ENCODE data around the gene RALGDS. TPM values are rescaled to one million over a fixed set of nuclear protein-coding genes. Genes with fewer than 3 reads are reported as not detected.

RALGDS gene
- total RNA-seq, 1 experiment from 2014 or later = 22.9 TPM

DNA sequence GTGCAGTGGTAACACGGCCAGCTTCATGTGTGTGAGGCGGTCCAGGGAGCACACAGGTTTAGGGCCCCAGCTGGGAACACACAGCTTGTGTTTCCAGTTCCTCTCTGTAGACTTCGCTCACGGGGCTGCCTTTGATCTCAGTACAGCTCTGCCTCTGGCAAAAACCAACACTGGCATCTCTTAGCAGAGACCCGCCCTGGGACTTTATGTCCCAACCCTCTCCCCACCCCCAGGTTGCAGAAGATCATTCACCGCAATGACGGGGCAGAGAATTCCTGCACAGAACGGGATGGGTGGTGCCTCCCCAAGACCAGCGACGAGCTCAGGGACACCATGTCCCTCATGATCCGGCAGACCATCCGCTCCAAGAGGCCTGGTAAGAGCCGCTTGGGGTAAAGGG, 64.5 kb downstream of the RALGDS start:
- Mint-ChIP-seq H3K27me3 (ENCODE audit: low read depth) (no peaks in the 10 kb centered on the region), H3K27ac (no peak overlapping the region), H3K4me3 (no peak overlapping the region), H3K4me1 (peaks cover 29% of the 10 kb centered on the region), H3K36me3 (peaks cover 35% of the 10 kb centered on the region), H3K9me3 (no peaks in the 10 kb centered on the region)
- no peak for ATAC-seq
- ChIA-PET CTCF (interaction anchor here (0.7 to 1.9 kb wide), 2 partner anchors 34 to 132 kb away, joined by 3 to 5 read pairs; no protein-coding TSS in a partner anchor), POLR2A (no interaction called here)
- DNase-seq (ENCODE audit: low spot score) = no peak
- TF ChIP-seq ZNF396 (CRISPR knock-in tag; IDR thresholded peaks at IDR 0.05; ENCODE audit: borderline replicate concordance) (no peak), SMAD3 (CRISPR knock-in tag; IDR thresholded peaks at IDR 0.05; ENCODE audit: borderline replicate concordance) (no peak), ZNF671 (CRISPR knock-in tag; IDR thresholded peaks at IDR 0.05) (no peak), NFATC4 (CRISPR knock-in tag; IDR thresholded peaks at IDR 0.05) (no peak), ZNF232 (CRISPR knock-in tag; IDR thresholded peaks at IDR 0.05) (no peak), JUN (CRISPR knock-in tag; IDR thresholded peaks at IDR 0.05) (no peak), SMAD4 (CRISPR knock-in tag; IDR thresholded peaks at IDR 0.05) (no peak), CREB1 (CRISPR knock-in tag; IDR thresholded peaks at IDR 0.05) (no peak), ZNF317 (CRISPR knock-in tag; IDR thresholded peaks at IDR 0.05; ENCODE audit: borderline replicate concordance, low read depth) (no peak), ZBTB21 (CRISPR knock-in tag; IDR thresholded peaks at IDR 0.05; ENCODE audit: borderline replicate concordance) (no peak), KAT7 (CRISPR knock-in tag; IDR thresholded peaks at IDR 0.05; ENCODE audit: borderline replicate concordance) (no peak), TCF7 (CRISPR knock-in tag; IDR thresholded peaks at IDR 0.05; ENCODE audit: low read depth) (no peak), ZNF416 (CRISPR knock-in tag; IDR thresholded peaks at IDR 0.05) (no peak)
- TF ChIP-seq, protein P1, sequence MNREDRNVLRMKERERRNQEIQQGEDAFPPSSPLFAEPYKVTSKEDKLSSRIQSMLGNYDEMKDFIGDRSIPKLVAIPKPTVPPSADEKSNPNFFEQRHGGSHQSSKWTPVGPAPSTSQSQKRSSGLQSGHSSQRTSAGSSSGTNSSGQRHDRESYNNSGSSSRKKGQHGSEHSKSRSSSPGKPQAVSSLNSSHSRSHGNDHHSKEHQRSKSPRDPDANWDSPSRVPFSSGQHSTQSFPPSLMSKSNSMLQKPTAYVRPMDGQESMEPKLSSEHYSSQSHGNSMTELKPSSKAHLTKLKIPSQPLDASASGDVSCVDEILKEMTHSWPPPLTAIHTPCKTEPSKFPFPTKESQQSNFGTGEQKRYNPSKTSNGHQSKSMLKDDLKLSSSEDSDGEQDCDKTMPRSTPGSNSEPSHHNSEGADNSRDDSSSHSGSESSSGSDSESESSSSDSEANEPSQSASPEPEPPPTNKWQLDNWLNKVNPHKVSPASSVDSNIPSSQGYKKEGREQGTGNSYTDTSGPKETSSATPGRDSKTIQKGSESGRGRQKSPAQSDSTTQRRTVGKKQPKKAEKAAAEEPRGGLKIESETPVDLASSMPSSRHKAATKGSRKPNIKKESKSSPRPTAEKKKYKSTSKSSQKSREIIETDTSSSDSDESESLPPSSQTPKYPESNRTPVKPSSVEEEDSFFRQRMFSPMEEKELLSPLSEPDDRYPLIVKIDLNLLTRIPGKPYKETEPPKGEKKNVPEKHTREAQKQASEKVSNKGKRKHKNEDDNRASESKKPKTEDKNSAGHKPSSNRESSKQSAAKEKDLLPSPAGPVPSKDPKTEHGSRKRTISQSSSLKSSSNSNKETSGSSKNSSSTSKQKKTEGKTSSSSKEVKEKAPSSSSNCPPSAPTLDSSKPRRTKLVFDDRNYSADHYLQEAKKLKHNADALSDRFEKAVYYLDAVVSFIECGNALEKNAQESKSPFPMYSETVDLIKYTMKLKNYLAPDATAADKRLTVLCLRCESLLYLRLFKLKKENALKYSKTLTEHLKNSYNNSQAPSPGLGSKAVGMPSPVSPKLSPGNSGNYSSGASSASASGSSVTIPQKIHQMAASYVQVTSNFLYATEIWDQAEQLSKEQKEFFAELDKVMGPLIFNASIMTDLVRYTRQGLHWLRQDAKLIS (CRISPR knock-in tag; IDR thresholded peaks at IDR 0.05; ENCODE audit: borderline replicate concordance) = no peak

DNA sequence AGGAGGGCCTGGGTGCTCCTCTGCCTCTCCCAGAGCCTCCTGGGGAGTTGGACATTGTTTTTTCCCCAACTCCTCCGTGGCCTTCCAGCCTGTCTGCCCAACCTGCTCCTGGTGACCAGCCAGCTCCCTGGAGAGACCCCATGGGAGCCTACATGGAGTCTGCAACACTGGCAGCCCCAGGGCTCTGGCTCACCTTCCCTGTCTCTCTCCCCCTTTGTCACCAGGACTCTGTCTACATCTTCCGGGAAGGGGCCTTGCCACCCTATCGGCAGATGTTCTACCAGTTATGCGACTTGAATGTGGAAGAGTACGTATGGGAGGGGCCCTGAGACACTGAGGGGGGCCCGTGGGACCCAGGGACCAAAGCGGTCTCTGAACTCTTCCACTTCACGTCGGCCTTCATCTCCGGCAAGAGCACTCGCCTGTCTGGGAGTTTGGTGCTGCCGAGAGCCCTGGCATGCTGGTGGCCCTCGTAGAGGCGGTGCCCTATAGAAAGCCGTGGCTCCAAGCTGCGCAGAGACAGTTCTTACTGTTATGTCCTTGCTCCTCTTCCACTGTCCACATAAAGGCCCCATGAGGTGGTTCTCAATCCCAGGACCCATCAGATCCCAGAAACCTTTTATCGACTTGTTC, 65.1 kb downstream of the RALGDS start:
- TF ChIP-seq, protein P2, sequence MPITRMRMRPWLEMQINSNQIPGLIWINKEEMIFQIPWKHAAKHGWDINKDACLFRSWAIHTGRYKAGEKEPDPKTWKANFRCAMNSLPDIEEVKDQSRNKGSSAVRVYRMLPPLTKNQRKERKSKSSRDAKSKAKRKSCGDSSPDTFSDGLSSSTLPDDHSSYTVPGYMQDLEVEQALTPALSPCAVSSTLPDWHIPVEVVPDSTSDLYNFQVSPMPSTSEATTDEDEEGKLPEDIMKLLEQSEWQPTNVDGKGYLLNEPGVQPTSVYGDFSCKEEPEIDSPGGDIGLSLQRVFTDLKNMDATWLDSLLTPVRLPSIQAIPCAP (CRISPR knock-in tag; IDR thresholded peaks at IDR 0.05) = no peak
- TF ChIP-seq ZNF416 (CRISPR knock-in tag; IDR thresholded peaks at IDR 0.05) = no peak
- H3K4me1 Mint-ChIP-seq = peaks cover 22% of the 10 kb centered on the region
- H3K36me3 Mint-ChIP-seq = peaks cover 41% of the 10 kb centered on the region
- ATAC-seq = no peak
- H3K27me3 Mint-ChIP-seq (ENCODE audit: low read depth) = no peaks in the 10 kb centered on the region
- no peak overlapping the region for H3K4me3 Mint-ChIP-seq
- CTCF ChIA-PET = interaction anchor here (0.7 to 1.9 kb wide), 2 partner anchors 34 to 132 kb away, joined by 3 to 5 read pairs; no protein-coding TSS in a partner anchor
- POLR2A ChIA-PET = no interaction called here
- H3K27ac Mint-ChIP-seq = no peak overlapping the region
- H3K9me3 Mint-ChIP-seq = no peaks in the 10 kb centered on the region
- DNase-seq (ENCODE audit: low spot score) = no peak

DNA sequence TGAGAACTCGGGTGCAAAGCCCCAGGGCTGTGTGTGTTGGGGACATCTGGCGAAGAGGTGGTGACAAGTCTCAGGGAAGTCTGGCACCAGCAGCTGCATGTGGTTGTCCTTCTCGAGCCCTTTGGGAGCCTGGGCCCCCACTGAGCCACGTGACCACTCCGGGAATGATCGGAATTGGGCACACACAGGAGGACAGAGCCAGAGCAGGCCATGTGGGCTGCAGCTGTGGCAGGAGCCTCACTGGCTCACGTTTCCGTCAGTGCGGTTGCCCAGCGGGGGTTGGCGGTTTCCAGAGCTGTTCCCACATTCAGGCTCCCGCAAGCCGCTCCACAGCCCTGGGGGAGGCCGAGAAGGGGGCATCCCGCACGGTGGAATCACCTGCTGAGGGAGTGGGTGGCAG, 66.1 kb downstream of the RALGDS start:
- Mint-ChIP-seq H3K27me3 (ENCODE audit: low read depth) (no peaks in the 10 kb centered on the region), H3K9me3 (no peaks in the 10 kb centered on the region), H3K4me3 (no peak overlapping the region), H3K36me3 (peaks cover 47% of the 10 kb centered on the region), H3K27ac (no peak overlapping the region), H3K4me1 (peaks cover 16% of the 10 kb centered on the region)
- ATAC-seq (no peak), DNase-seq (ENCODE audit: low spot score) (no peak)
- ChIA-PET POLR2A (no interaction called here), CTCF (interaction anchor here (0.7 to 1.1 kb wide), 3 partner anchors 14 to 94 kb away, joined by 3 to 5 read pairs (median 4); no protein-coding TSS in a partner anchor)
- TF ChIP-seq IRF2 (CRISPR knock-in tag; IDR thresholded peaks at IDR 0.05; ENCODE audit: borderline replicate concordance, low read depth) = no peak
- TF ChIP-seq, protein P3, sequence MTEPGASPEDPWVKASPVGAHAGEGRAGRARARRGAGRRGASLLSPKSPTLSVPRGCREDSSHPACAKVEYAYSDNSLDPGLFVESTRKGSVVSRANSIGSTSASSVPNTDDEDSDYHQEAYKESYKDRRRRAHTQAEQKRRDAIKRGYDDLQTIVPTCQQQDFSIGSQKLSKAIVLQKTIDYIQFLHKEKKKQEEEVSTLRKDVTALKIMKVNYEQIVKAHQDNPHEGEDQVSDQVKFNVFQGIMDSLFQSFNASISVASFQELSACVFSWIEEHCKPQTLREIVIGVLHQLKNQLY (CRISPR knock-in tag; IDR thresholded peaks at IDR 0.05) = no peak
- TF ChIP-seq, protein P1 (CRISPR knock-in tag; IDR thresholded peaks at IDR 0.05; ENCODE audit: borderline replicate concordance) = no peak
- no peak for TF ChIP-seq ZNF219 (CRISPR knock-in tag; IDR thresholded peaks at IDR 0.05; ENCODE audit: borderline replicate concordance)
- no peak for TF ChIP-seq MXD4 (CRISPR knock-in tag; IDR thresholded peaks at IDR 0.05; ENCODE audit: borderline replicate concordance)
- TF ChIP-seq, protein P4, sequence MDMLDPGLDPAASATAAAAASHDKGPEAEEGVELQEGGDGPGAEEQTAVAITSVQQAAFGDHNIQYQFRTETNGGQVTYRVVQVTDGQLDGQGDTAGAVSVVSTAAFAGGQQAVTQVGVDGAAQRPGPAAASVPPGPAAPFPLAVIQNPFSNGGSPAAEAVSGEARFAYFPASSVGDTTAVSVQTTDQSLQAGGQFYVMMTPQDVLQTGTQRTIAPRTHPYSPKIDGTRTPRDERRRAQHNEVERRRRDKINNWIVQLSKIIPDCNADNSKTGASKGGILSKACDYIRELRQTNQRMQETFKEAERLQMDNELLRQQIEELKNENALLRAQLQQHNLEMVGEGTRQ (CRISPR knock-in tag; IDR thresholded peaks at IDR 0.05) = no peak
- TF ChIP-seq CREB1 (CRISPR knock-in tag; IDR thresholded peaks at IDR 0.05) = no peak

Data from WTC11 (cell line).